GM23248 (cell line): ENCODE data around the gene CABYR.

Experiments
- EZH2 ChIP-seq: fragments of 200-600 bp; sonication (generic); IDR thresholded peaks from 2 replicates; pipeline ENCODE4 v1.6.1; 2018; ENCODE audit warnings: antibody characterized with exemption, mild to moderate bottlenecking; ENCODE audit not compliant: insufficient read depth, poor library complexity, severe bottlenecking
- EZH2phosphoT487 ChIP-seq: fragments of 200-600 bp; sonication (generic); IDR thresholded peaks from 2 replicates; pipeline ENCODE4 v1.6.1; 2018; ENCODE audit warnings: antibody characterized with exemption, moderate library complexity, mild to moderate bottlenecking, low read depth; ENCODE audit not compliant: insufficient read depth

- TF ChIP-seq EZH2, result no peak
- TF ChIP-seq EZH2phosphoT487, result no peak
Observed at GRCh38 chr18:24089515-24090337, 49.1 kb upstream of the CABYR start.
